H7 (cell line): Measurements from ENCODE around the gene FBXO38. TPM values are rescaled to one million over a fixed set of nuclear protein-coding genes. Genes with fewer than 3 reads are reported as not detected.

ENCODE experiments used
- DNase-seq: peaks from one replicate; pipeline ENCODE4 v3.0.0; 2012
- H3K27me3 ChIP-seq: 2 replicates; pipeline ENCODE4 v1.6.0; 2011; ENCODE audit warnings: mild to moderate bottlenecking, low read length; ENCODE audit not compliant: control insufficient read depth, insufficient read depth
- H3K36me3 ChIP-seq: replicated peaks from 2 replicates; pipeline ENCODE4 v1.5.1; 2011; ENCODE audit warnings: low read length; ENCODE audit not compliant: control insufficient read depth, insufficient read depth
- H3K4me3 ChIP-seq: 2 replicates; pipeline ENCODE4 v1.5.1; 2011; ENCODE audit warnings: low read depth, mild to moderate bottlenecking, control low read depth, low read length, moderate library complexity; ENCODE audit not compliant: insufficient read depth
- total RNA-seq: library from RNA; depleted of rRNA; stranded (reverse); fragments of >200 nt; shearing (Covaris generic); gene quantifications from 2 replicates; pipeline ENCODE4 v1.2.3, GENCODE V29; 2014; rRNA removed

Gene FBXO38, protein sequence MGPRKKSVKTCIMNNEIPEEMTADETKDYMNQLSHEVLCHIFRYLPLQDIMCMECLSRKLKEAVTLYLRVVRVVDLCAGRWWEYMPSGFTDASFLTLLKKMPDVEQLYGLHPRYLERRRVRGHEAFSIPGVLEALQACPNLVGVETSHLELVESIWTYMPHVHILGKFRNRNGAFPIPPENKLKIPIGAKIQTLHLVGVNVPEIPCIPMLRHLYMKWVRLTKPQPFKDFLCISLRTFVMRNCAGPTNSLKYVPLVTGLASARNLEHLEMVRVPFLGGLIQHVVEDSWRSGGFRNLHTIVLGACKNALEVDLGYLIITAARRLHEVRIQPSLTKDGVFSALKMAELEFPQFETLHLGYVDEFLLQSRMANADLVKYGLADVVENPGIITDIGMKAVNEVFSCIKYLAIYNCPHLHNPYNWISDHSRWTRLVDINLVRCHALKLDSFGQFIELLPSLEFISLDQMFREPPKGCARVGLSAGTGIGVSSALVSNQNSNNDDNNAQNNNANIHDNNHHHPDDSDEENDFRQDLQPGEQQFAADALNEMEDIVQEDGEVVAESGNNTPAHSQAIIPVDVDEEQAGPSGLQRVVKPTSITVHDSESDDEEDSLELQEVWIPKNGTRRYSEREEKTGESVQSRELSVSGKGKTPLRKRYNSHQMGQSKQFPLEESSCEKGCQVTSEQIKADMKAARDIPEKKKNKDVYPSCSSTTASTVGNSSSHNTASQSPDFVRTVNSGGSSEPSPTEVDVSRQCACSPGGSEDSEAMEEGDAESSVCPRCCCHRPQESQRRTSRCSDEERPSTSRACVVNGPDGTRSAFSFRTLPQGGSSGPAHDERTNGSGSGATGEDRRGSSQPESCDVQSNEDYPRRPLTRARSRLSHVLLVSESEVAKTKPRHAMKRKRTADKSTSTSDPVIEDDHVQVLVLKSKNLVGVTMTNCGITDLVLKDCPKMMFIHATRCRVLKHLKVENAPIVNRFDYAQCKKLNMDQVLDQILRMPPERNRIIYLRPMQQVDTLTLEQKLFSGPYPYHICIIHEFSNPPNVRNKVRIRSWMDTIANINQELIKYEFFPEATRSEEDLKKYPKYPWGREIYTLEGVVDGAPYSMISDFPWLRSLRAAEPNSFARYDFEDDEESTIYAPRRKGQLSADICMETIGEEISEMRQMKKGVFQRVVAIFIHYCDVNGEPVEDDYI
- total RNA-seq, result 29.4 and 37.9 TPM in 2 replicates

DNA sequence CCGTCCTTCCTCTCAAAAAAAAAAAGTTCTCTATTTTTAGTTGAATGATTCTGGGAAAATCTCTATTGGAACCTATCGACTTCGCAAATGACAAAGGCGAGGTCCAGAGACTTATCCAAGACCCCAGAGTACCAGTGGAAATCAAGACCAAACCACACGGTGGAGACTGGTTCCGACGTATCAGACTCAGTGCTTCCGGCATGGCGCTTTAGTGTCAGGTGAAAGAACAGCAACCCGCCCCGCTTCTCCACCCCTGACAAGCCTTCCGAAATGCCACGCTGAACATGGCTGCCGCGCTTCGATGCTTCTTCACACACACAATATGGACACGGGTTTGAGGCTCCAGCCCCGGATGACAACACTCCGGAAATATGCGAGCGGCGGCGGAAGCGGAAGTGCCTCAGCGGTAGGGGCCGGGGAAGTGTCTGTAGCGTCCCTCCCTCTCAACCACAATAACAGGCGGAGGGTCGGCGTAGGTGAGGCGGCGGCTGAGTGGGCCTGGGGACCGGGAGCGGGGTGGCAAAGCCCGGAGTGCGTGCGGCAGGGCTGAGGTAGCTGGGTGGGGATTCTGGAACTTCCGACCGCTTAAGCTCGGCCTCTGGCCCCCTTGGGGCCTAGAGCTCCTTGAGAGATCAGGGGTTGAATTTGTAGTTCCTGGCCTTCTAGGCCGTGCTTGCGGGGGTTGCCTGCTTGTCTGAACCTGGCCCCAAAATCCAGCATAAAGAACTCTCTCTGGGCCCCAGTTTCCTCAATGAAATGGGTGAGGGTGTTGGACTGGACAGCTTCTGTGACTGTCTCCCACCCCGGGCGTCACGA lies at the start of gene FBXO38:
FBXO38 (plus strand) TSS at position 395 of the 816 bp plus-strand sequence. CDS start 10,819 bp downstream, outside the sequence.
- Histone ChIP-seq H3K36me3 (peaks cover 1% of the 10 kb centered on the region; the same call in 1 of the 2 replicates), H3K4me3 (peak within 1 kb of the TSS; percentile 71), H3K27me3 (no peaks in the 10 kb centered on the region)
- peak; percentile 83 for DNase-seq

DNA sequence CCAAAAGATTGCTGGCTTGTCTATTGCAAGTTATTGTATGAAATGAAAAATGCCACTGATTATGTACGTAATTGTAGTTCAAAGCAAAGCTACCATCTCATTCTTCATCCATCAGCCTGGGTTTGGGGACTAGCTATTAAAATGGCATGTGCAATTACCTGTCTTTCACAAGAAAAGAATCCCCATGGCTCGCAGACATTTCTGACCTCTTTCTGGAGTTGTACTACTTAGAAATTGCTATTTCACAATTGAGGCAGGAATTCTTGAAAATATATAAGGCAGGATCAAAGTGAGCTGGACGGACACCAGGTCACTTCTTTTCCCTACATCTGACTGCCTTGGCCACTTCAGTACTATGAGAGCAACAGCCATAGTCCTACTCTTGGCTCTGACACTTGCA lies 48.5 kb upstream of the FBXO38 start, which contains the start of gene SPINK9:
SPINK9 (plus strand) TSS at position 301 of the 400 bp plus-strand sequence; CDS start at position 356, 55 bp downstream.
- H3K4me3 ChIP-seq, result no peak within 1 kb of the TSS
- DNase-seq, result no peak
- H3K36me3 ChIP-seq, result no peaks in the 10 kb centered on the region
- no peaks in the 10 kb centered on the region for H3K27me3 ChIP-seq

DNA sequence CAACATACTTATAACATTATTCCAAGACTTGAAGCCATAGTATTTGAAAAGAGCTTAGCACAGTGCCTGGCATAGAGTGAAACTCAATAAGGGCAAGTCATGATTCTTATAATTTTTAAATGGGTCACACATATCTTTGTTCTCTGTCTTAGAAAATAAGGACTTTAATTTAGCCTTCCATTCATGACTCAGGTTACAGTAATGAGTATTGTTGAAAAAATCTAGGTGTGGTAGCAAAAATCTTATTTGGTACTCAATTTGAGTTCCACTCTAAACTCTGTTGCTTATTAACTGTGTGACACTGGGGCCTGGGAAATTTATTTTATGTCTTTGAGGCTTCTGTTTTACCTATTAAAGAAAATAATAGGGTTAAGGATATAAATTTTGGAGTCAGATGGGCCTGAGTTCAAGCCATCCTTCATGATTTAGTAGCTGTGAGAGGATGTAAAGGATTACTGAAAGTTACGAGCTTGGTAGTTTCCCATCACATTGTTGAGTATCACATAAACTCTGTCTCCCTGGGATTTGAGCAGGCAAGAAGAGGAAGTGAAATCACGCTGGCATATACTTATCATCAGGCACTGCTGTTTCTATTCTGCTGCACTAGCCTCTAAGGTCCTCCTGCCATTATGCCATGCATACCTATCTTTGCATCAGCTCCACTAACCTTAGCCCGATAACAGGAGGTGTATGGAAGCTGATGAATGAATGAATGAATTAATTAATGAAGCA lies 46.9 kb upstream of the FBXO38 start:
- no peak for DNase-seq
- no peak overlapping the region for H3K4me3 ChIP-seq
- H3K27me3 ChIP-seq, result no peaks in the 10 kb centered on the region
- H3K36me3 ChIP-seq, result no peaks in the 10 kb centered on the region

DNA sequence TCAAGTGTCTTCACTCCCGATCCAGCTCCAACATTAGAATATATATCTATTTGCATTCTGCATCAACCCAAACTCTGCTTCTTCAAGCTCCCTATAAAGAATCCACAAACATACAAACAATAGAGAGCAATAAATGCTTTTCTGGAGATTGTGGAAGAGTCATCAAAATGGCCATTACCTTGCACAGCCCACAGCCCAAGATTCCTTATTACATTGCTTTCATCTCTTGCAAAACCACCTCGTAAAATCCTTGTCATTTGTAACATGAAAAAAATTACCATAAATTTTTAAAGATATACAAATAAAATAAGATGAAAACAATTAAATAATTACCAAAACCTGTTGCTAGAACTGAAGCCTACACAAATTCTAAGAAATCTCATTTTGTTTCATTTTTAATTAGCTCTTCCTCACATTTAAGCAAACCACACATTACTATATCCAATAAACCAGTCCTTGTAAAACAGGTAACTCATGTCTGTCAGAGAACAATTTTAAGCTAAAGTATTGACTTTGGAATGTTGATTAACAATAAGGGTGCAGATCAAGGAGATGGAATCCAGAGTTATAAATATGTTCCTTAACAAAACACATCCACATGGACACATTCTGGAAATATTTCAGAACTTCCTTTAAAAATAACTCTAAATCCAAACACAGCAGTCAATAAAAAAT lies 41.2 kb upstream of the FBXO38 start:
- H3K4me3 ChIP-seq, result no peak overlapping the region
- H3K36me3 ChIP-seq, result no peaks in the 10 kb centered on the region
- no peak for DNase-seq
- H3K27me3 ChIP-seq, result no peaks in the 10 kb centered on the region

DNA sequence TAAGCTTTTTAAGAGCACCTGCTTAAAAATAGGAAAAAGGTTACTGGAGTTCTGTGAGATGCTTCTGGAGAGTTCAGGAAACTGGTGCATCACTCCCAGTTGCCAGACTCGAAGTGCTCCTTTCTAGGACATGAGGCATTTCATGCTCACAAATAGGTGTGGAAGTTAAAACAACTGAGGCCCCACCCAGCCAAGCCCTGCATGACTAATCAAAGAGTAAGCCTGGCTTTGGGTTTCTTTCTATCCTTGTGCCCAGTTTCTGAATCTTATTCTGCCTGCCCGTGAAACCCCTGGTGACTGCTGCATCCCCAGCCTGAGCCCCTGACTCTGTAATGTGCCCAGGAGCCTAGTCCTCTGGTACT lies 40.7 kb upstream of the FBXO38 start:
- DNase-seq, result no peak

DNA sequence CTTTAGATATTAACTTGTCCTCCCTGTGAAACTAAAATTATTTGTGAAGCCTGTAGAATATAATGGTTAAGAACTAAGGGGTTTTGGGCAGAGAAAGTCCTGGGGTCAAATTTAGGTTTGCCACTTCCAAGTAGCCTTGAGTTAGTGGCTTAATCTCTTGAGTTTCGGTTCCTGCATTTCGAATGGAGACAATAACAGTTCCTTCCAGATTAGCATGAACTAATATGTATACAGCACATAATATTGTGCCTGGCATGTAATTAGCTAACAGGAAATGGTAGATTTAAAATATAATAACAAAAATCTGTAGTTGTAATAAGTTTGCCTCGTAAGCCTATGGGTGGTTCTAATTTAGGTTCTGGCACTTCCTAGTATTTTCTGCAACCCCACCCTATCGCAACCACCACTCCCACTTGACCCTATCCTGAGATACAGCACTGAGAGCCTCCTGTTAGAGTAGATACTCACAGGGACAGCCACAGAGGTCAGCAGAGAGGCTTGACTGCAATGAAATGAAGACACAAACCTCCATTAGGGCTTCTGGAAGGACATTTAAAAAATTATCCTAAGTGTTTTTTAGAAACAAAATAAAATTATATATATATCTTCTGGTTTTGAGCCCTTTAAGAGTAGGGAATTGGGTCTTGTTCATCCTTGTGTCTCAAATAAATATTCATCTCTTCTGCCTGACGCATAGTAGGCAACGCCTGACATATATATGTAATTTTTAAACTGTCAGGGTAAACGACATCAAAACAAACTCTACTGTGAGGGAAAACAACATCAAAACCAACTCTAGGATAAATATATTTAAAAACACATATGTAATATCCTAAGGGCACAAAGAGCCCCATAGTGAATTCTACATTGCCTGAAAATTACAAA lies 39.9 kb upstream of the FBXO38 start:
- no peak for DNase-seq

More for the DNA sequence above, 40.7 kb upstream of the FBXO38 start:
- Histone ChIP-seq H3K36me3 (no peaks in the 10 kb centered on the region), H3K27me3 (no peaks in the 10 kb centered on the region), H3K4me3 (no peak overlapping the region)

DNA sequence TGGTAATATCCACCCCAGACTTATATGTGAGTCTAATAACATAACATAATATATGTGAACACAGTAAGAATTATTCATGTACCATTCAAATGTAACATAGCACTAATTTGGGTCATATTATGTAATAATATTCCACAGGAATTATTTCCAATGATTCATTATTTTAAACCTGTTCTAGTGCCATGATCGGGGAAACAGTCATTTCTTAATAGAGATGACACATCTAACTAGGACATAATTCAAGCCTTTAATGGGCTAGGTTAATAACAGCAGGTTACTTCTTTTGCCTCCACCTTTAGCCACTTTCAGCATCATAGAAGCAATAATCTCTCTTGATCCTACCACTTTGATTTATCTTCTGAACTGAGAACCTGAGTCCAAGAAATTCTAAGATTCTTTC lies 36.1 kb upstream of the FBXO38 start:
- H3K36me3 ChIP-seq, result no peaks in the 10 kb centered on the region
- no peaks in the 10 kb centered on the region for H3K27me3 ChIP-seq
- no peak for DNase-seq
- no peak overlapping the region for H3K4me3 ChIP-seq

More for the DNA sequence above, 39.9 kb upstream of the FBXO38 start:
- Histone ChIP-seq H3K36me3 (no peaks in the 10 kb centered on the region), H3K27me3 (no peaks in the 10 kb centered on the region), H3K4me3 (no peak overlapping the region)

DNA sequence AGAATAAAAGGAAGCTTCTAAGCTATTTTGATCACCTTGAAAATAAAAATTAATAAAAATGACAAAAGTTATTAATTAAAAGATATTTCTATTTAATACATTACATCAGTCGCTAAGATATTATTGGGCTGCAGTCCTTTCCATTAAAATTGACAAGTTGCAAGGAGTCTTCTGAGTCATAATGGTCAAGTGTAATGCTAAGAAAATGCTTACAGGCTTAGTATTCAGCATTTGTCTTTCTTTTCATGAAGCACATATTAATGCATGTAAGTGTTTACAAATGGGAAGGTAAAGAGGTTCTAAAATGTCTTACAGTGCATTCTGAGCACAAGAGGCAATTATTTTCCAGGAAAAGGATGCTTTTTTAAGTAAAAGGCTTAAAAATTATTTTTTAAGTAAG lies 31.1 kb upstream of the FBXO38 start:
- Histone ChIP-seq H3K4me3 (no peak overlapping the region), H3K27me3 (no peaks in the 10 kb centered on the region), H3K36me3 (no peaks in the 10 kb centered on the region)
- DNase-seq, result no peak

DNA sequence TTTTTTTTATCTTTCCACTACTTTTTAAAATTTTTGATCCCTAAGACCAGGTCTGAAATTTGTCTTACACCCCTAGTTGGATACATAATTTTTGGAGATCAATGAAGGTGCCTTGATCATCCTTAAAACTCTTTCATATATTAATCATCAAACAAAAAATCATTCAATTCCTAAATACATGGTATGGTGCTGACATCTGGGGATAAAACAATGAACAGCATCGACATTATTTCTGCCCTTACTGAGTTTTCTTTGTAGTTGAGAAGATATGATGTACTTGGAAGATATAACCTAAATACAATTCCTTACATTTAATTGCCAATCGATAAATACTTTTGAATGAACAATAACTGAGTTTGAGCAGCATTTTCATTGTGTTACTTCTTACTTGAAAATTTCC lies 30.1 kb upstream of the FBXO38 start:
- Histone ChIP-seq H3K36me3 (no peaks in the 10 kb centered on the region), H3K27me3 (no peaks in the 10 kb centered on the region), H3K4me3 (no peak overlapping the region)
- no peak for DNase-seq

DNA sequence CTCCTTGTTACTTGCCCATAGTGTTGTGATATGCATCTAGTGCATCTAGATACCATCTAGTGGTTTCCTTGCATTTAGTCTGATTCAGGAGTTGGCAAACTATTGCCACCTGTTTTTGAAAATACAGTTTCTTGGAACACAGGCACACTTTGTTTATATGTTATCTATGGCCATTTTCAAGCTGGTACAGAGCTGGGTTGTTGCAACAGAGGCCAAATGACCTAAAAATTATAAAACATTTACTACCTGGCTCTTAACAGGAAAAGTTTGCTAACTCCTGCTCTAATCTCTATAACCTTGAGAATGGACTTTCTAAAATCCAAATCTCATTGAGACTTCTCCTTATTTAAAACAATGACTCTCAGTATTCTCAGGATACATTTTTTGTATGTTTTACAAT lies 19.4 kb upstream of the FBXO38 start:
- Histone ChIP-seq H3K4me3 (no peak overlapping the region), H3K27me3 (no peaks in the 10 kb centered on the region), H3K36me3 (no peaks in the 10 kb centered on the region)
- no peak for DNase-seq

DNA sequence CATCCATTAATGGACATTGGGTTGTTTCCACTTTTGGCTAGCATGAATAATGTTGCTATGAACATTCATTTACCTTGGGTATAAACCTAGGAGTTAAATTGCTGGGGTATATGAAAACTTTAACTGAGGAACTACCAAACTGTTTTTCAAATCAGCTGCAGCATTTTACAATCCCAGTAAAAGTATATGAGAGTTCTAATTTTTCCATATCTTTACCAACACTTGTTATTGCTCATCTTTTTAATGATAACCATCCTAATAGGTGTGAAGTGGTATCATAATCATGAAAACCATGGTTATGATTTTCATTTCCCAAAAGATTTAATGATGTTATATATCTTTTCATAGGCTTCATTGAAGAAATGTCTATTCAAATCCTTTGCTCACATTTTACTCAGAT lies 15.5 kb upstream of the FBXO38 start:
- no peak for DNase-seq
- Histone ChIP-seq H3K36me3 (no peaks in the 10 kb centered on the region), H3K4me3 (no peak overlapping the region), H3K27me3 (no peaks in the 10 kb centered on the region)

DNA sequence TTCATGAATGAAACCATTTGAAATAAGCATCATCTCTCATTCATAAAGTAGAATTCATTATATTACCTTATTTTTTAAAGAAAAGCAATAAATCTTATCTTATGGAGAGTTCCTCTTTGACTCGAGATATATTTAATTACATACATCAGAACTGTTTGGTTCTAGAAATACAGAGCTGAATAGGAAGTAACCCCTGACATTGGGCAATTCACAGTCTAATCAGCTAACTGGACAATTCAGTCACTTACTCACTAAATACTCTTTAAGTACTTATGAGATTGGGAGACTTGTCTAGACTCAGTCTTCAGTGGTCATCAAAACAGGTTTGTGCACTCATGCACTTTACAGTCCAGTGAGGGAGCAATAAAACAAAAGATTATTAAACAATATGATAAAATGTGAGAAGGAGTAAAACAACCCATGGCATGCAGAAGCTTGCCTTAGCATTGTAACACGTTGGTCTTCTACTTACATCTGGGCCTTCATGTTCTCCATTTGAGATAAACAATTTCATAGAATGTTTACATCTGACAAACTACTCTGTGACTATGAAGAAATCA lies 11.5 kb upstream of the FBXO38 start:
- no peak for DNase-seq
- Histone ChIP-seq H3K27me3 (no peaks in the 10 kb centered on the region), H3K4me3 (no peak overlapping the region), H3K36me3 (no peaks in the 10 kb centered on the region)
